GM18951 (cell line): Measurements from ENCODE around the gene GPRIN2.
"Not testable (repeated sequence)": the region's sequence is repeated elsewhere in the genome, so short reads cannot be mapped to it uniquely, and the experiment has no call there.

Experiments
- POLR2A ChIP-seq: IDR thresholded peaks from 4 replicates; pipeline ENCODE4 v1.6.1; 2011; ENCODE audit warnings: mild to moderate bottlenecking; ENCODE audit not compliant: insufficient read length, insufficient read depth; ENCODE audit errors: extremely low read depth
- in situ Hi-C: fragments of 300-500 bp; cut with MboI; formaldehyde crosslinking; loops from one replicate; pipeline ENCODE4 v1.12.0; 2022; ENCODE audit warnings: low sequenced_read_pairs, mixed read lengths, inconsistent platforms; ENCODE audit not compliant: unreplicated experiment

The GPRIN2 gene

DNA sequence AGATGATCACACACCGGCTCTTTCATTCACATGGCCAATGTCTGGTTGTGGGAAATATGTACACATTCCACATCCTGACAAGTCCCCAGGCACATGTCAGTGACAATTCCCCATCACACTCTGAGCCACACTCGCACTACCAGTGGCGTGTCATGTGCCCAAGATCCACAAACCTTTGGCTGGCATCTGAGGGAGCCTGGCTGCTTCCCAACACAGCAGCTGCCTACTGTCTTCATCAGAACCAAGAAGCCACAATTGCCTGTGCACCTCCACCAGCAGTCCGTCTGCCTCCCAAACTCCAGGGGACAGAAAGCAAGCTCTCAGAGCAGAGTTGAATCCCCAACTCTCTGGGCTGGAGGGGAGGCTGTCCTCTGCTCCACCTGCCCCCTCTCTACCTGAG lies 16.3 kb upstream of the GPRIN2 start:
- in situ Hi-C loops: not testable (repeated sequence)

DNA sequence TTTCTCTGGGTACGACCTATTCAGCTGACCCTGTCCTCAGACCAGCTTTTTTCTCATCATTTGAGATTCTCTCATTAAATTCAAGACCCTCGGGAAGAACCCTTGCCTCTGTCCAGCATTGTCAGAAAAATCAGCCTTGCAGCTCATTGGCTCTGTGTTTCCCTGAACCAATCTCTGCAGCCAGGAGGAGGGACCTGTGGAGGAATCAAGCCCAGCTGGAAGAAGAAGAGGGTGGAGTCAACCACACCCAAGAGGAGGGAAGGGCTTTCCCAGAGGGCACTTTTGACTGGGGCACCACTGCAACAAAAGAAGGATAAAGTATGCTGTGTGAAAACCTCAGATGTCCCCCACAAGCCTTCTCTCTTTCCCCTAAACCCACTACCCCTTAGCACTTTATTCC lies 14.2 kb upstream of the GPRIN2 start:
- in situ Hi-C loops: not testable (repeated sequence)

- in situ Hi-C loops: loop anchor here (10.0 kb wide), 1 partner anchor 1208 kb away; no protein-coding TSS in a partner anchor
Observed at GRCh38 chr10:46567151-46567550, 10.7 kb upstream of the GPRIN2 start.

GRCh38 chr10:46565591-46566332 lies 9.3 kb upstream of the GPRIN2 start:
- in situ Hi-C loops: loop anchor here (10.0 kb wide), 1 partner anchor 1209 kb away; no protein-coding TSS in a partner anchor

DNA sequence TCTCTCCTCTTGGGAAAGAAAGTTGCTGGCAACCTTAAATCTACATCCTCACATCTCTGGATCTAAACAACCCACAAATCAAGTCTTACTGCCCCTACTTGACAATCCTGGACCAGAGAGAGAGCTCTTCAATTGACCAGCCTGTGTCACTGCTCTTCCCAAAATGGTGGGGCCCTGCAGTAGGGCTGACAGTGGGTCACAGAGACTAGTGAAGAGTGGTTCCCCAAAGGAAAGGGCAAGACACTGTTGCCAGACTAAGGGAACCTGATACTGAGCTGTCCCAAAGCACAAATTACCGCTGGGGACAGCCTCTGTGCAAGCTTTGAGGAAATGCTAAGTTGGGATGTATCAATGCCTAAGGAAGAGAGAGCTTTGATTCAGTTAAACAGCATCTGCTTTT lies 4.5 kb upstream of the GPRIN2 start:
- TF ChIP-seq POLR2A: no peak
- in situ Hi-C loops: loop anchor here (10.0 kb wide), 1 partner anchor 1214 kb away; no protein-coding TSS in a partner anchor

DNA sequence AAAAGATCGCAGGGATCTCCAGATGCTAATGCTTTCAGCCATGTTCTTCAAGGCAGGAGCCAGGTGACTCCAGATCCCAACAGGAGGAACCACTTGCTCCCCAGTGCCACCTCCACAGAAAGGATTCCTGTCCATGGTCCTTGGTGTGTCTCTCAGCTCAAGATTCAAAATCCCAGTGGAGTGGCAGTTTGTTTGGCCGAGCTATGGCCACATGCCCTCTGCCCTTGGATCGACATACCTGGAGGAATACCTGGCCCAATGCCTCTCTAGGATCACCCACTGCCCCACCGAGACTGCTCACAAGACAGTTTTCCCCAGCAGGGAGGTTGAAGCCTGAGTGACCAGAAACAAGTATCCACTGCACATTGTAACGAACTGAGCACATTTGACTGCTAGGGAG lies 3.9 kb upstream of the GPRIN2 start:
- in situ Hi-C loops: loop anchor here (10.0 kb wide), 1 partner anchor 1214 kb away; no protein-coding TSS in a partner anchor
- no peak for TF ChIP-seq POLR2A

DNA sequence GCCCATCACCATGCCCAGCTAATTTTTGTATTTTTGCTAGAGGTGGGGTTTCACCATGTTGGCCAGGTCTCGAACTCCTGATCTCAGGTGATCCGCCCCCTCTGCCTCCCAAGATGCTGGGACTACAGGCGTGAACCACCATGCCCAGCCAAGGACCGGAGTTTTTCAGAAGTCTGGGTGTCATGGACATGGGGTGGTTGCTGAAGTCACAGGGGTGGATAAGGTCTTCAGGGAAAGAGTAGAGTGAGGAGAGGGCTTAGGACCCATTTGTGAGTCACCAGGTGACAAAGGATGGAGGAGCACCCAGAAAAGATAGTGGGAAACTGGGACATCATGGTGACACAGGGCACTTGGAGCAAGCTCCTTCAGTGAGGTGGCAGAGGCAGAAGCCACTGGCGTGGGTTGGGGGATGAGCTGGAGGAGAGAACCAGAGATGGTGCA lies 2.8 kb upstream of the GPRIN2 start:
- in situ Hi-C loops: no loop called here
- no peak for TF ChIP-seq POLR2A

GRCh38 chr10:46558392-46559185 lies 2.1 kb upstream of the GPRIN2 start:
- no peak for TF ChIP-seq POLR2A
- in situ Hi-C loops: no loop called here

- in situ Hi-C loops: no loop called here
Observed at GRCh38 chr10:46558122-46558391, 1.6 kb upstream of the GPRIN2 start.

GRCh38 chr10:46557319-46558121 lies 1.1 kb upstream of the GPRIN2 start:
- in situ Hi-C loops: no loop called here
- no peak for TF ChIP-seq POLR2A

More at GRCh38 chr10:46558122-46558391, 1.6 kb upstream of the GPRIN2 start:
- no peak for TF ChIP-seq POLR2A

DNA sequence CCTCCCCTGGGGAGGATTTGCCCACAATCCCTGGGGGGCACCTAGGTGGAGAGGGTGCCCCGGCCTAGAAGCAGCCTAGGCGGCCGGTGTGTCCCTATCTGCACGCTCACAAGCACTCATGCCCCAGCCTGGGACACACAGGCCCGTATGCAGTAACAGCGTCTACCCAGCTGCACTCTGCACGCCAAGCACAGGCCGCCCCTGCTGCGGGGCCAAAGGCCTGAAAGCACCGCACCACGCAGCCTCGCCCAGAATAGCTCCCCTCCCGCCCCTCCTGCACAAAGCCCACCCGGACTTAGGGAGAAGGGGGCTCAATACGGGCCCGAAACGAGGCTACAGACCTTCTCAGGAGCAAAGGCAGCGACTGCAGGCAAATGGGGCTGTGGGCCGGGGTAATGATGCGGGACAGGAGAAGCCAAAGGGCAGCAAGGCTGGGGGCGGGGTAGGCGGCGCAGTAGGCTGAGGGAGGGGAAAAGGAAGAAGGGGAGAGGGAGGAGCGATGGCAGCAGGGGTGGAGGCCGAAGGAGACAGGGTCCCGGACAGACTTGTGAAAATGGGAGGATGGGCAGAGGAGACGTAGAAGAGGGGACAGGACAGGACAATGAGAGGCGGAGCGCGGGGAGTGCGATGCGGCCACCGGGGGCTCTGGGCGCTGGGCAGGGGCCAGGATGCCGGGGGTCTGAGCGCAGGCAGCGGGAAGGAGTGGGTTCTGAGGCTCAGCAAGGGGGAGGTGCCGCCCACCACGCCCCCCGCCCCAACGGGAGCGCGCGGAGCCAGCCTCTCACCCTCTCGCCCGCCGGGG lies 544 bp downstream of the GPRIN2 start:
- in situ Hi-C loops: no loop called here
- no peak for TF ChIP-seq POLR2A

- no peak for TF ChIP-seq POLR2A
- in situ Hi-C loops: no loop called here
Observed at GRCh38 chr10:46555366-46555712, 1.1 kb downstream of the GPRIN2 start.

- in situ Hi-C loops: no loop called here
Observed at GRCh38 chr10:46554166-46554781, 2.2 kb downstream of the GPRIN2 start.

More at GRCh38 chr10:46554166-46554781, 2.2 kb downstream of the GPRIN2 start:
- TF ChIP-seq POLR2A: no peak
